Endothelial cell of umbilical vein (primary cell): ENCODE data around the gene TMEM250. TPM values are rescaled to one million over a fixed set of nuclear protein-coding genes. Genes with fewer than 3 reads are reported as not detected.

Experiments used
- BruUV-seq: library from RNA; stranded (reverse); fragments of 400-500 nt; replicated peaks from 2 replicates; lab custom pipeline; 2021; lab: Mats Ljungman, UMichigan
- CTCF ChIA-PET: fragments of 300-600, 350-600 bp; sonication (Branson Sonifier 250); formaldehyde crosslinking; loops from one replicate; lab custom pipeline; 2021; ENCODE audit warnings: antibody characterized with exemption, inconsistent platforms; lab: Charles Lee
- POLR2A ChIA-PET: fragments of 300-600, 350-600 bp; sonication (Branson Sonifier 250); formaldehyde crosslinking; loops from one replicate; lab custom pipeline; 2021; ENCODE audit warnings: antibody characterized with exemption, inconsistent platforms; lab: Charles Lee
- DNase-seq: peaks from one replicate; pipeline ENCODE4 v3.0.0-alpha.2; 2011; ENCODE audit warnings: low read depth, low spot score
- FAIRE-seq: peaks from 2 replicates; lab custom pipeline; 2011; peaks lifted over from hg19 to GRCh38; lab: Jason Lieb, UNC
- H2AFZ ChIP-seq: 2 replicates; pipeline ENCODE4 v1.6.0; 2012; ENCODE audit warnings: low read depth, low read length, control low read depth, inconsistent platforms
- H3K27ac ChIP-seq: 2 replicates; pipeline ENCODE4 v1.5.1; 2011; ENCODE audit warnings: low read depth, mild to moderate bottlenecking, control low read depth, low read length, moderate library complexity; ENCODE audit not compliant: insufficient read depth
- H3K27me3 ChIP-seq, 2 experiments: 2 replicates each; pipeline versions ENCODE4 v1.6.0 to v1.6.1; 2011; ENCODE audit warnings: low read length in 2 of 2, mixed read lengths in 1 of 2; ENCODE audit not compliant: control insufficient read depth in 2 of 2, insufficient read depth in 2 of 2
- H3K36me3 ChIP-seq, 2 experiments: 2 replicates in 1 of 2; 3 replicates in 1 of 2; pipeline ENCODE4 v1.5.1; 2011; ENCODE audit warnings: low read length in 2 of 2, mild to moderate bottlenecking in 1 of 2, moderate library complexity in 1 of 2; ENCODE audit not compliant: control insufficient read depth in 2 of 2, insufficient read depth in 2 of 2; ENCODE audit errors: extremely low read depth in 1 of 2
- H3K4me1 ChIP-seq: 3 replicates; pipeline ENCODE4 v1.5.1; 2011; ENCODE audit warnings: mild to moderate bottlenecking, low read length; ENCODE audit not compliant: control insufficient read depth, insufficient read depth; ENCODE audit errors: extremely low read depth
- H3K4me2 ChIP-seq: 2 replicates; pipeline ENCODE4 v1.6.1; 2011; ENCODE audit warnings: low read length, control low read depth, mixed read lengths; ENCODE audit not compliant: insufficient read depth
- H3K4me3 ChIP-seq, 3 experiments: fragments of 200-600 bp in 1 of 3; sonication (generic), shearing (Covaris generic) in 1 of 3; replicated peaks in 1 of 3; 2 replicates each; pipeline ENCODE4 v1.5.1; 2011 to 2016; ENCODE audit warnings: control low read depth in 3 of 3, low read length in 3 of 3, mild to moderate bottlenecking in 2 of 3, inconsistent platforms in 1 of 3, low read depth in 1 of 3, moderate library complexity in 1 of 3; ENCODE audit not compliant: insufficient read depth in 1 of 3
- H3K79me2 ChIP-seq: 2 replicates; pipeline ENCODE4 v1.6.0; 2012; ENCODE audit warnings: low read length, inconsistent platforms; ENCODE audit not compliant: control insufficient read depth, insufficient read depth
- H3K9ac ChIP-seq: replicated peaks from 2 replicates; pipeline ENCODE3; 2011; ENCODE audit warnings: low read length, control low read depth; ENCODE audit not compliant: insufficient read depth; ENCODE audit errors: extremely low read depth
- H3K9me1 ChIP-seq: replicated peaks from 3 replicates; pipeline ENCODE4 v1.6.0; 2011; ENCODE audit warnings: mild to moderate bottlenecking, low read length; ENCODE audit not compliant: control insufficient read depth, insufficient read depth; ENCODE audit errors: extremely low read depth
- H3K9me3 ChIP-seq: replicated peaks from 2 replicates; pipeline ENCODE4 v1.5.1; 2012; ENCODE audit warnings: low read length, inconsistent platforms; ENCODE audit not compliant: control insufficient read depth, insufficient read depth
- H4K20me1 ChIP-seq: replicated peaks from 2 replicates; pipeline ENCODE3; 2011; ENCODE audit warnings: mild to moderate bottlenecking, low read length; ENCODE audit not compliant: control insufficient read depth, insufficient read depth; ENCODE audit errors: extremely low read depth
- EZH2 ChIP-seq: IDR thresholded peaks from 2 replicates; pipeline ENCODE4 v1.6.1; 2012; ENCODE audit warnings: borderline replicate concordance, low read depth, mild to moderate bottlenecking, moderate library complexity, low read length, inconsistent platforms; ENCODE audit not compliant: severe bottlenecking
- FOS ChIP-seq: IDR thresholded peaks from 2 replicates; pipeline ENCODE4 v1.6.1; 2011; ENCODE audit warnings: mild to moderate bottlenecking, low read length, moderate library complexity, borderline replicate concordance; ENCODE audit not compliant: insufficient read depth
- GATA2 ChIP-seq: IDR thresholded peaks from 2 replicates; pipeline ENCODE4 v1.7.0; 2011; ENCODE audit warnings: low read depth, mild to moderate bottlenecking, moderate library complexity, mixed read lengths, low read length; ENCODE audit not compliant: insufficient read length, insufficient read depth
- JUN ChIP-seq: IDR thresholded peaks from 2 replicates; pipeline ENCODE4 v1.6.1; 2011; ENCODE audit warnings: borderline replicate concordance, low read depth; ENCODE audit not compliant: insufficient read length, insufficient read depth
- MAX ChIP-seq: IDR thresholded peaks from 2 replicates; pipeline ENCODE4 v1.6.1; 2011; ENCODE audit not compliant: insufficient read depth, insufficient read length
- MYC ChIP-seq: IDR thresholded peaks from one replicate; pipeline ENCODE4 v1.6.1; 2011; ENCODE audit warnings: mild to moderate bottlenecking, low read depth, low read length
- POLR2A ChIP-seq: IDR thresholded peaks from 2 replicates; pipeline ENCODE4 v1.6.1; 2012; ENCODE audit warnings: low read depth, mild to moderate bottlenecking, control low read depth, low read length
- POLR2AphosphoS5 ChIP-seq: IDR thresholded peaks from 2 replicates; pipeline ENCODE4 v1.6.1; 2012; ENCODE audit warnings: low read depth, mild to moderate bottlenecking, control low read depth, low read length, moderate library complexity; ENCODE audit not compliant: insufficient read depth
- dilution Hi-C: fragments of 300-500 bp; cut with MboI; formaldehyde crosslinking; loops from one replicate; pipeline ENCODE4 v1.15.0; 2019; ENCODE audit warnings: low sequenced_read_pairs; ENCODE audit not compliant: extremely low pct_ligation_motif_present
- intact Hi-C: fragments of 100-400 bp; cut with micrococcal nuclease; formaldehyde crosslinking; loops from one replicate; pipeline ENCODE4 v1.10.0; 2022
- polyA plus RNA-seq, 4 experiments: library from polyadenylated mRNA; depleted of rRNA in 3 of 4; stranded (reverse) in 3 of 4; unstranded in 1 of 4; fragments of >200 nt; gene quantifications; 2 replicates each; pipeline versions ENCODE4 v1.2.1 to v1.2.3, GENCODE V29; 2011 to 2012; ENCODE audit warnings: missing spikeins in 1 of 4
- total RNA-seq: library from RNA; stranded (reverse); gene quantifications from 2 replicates; pipeline ENCODE4 v1.2.3, GENCODE V29; 2021
- TF ChIP-seq, protein P1 (sequence below), 2 donors: IDR thresholded peaks; 1 replicate in 1 of 2; 2 replicates in 1 of 2; pipeline ENCODE4 v1.5.1; 2011; ENCODE audit warnings: low read length in 2 of 2, mild to moderate bottlenecking in 2 of 2, moderate library complexity in 2 of 2, control low read depth in 1 of 2, inconsistent platforms in 1 of 2, low read depth in 1 of 2; ENCODE audit not compliant: insufficient read depth in 1 of 2; ENCODE audit errors: extremely low read depth in 1 of 2

Gene TMEM250
- total and polyA plus RNA-seq, 2 donors (not counting 3 experiments of a cell fraction or from before 2014, with no cell fraction given) = 24.9 to 49.9 TPM

GRCh38 chr9:136075881-136076678, 42.6 kb downstream of the TMEM250 start:
- ChIA-PET CTCF (no interaction called here), POLR2A (no interaction called here)
- peaks cover 0 to 8% of the 10 kb centered on the region in 2 experiments for H3K36me3 ChIP-seq
- H3K9me1 ChIP-seq = no peaks in the 10 kb centered on the region
- FAIRE-seq (no peak), DNase-seq (no peak)
- intact Hi-C loops (no loop called here), dilution Hi-C loops (no loop called here)
- H3K9me3 ChIP-seq = no peaks in the 10 kb centered on the region
- H3K27me3 ChIP-seq = no peaks in the 10 kb centered on the region
- no peak overlapping the region for H3K9ac ChIP-seq
- peaks cover 61% of the 10 kb centered on the region for H3K79me2 ChIP-seq
- H3K4me3 ChIP-seq = no peak overlapping the region
- H3K4me2 ChIP-seq = no peak overlapping the region
- TF ChIP-seq, protein P1, sequence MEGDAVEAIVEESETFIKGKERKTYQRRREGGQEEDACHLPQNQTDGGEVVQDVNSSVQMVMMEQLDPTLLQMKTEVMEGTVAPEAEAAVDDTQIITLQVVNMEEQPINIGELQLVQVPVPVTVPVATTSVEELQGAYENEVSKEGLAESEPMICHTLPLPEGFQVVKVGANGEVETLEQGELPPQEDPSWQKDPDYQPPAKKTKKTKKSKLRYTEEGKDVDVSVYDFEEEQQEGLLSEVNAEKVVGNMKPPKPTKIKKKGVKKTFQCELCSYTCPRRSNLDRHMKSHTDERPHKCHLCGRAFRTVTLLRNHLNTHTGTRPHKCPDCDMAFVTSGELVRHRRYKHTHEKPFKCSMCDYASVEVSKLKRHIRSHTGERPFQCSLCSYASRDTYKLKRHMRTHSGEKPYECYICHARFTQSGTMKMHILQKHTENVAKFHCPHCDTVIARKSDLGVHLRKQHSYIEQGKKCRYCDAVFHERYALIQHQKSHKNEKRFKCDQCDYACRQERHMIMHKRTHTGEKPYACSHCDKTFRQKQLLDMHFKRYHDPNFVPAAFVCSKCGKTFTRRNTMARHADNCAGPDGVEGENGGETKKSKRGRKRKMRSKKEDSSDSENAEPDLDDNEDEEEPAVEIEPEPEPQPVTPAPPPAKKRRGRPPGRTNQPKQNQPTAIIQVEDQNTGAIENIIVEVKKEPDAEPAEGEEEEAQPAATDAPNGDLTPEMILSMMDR (IDR thresholded peaks at IDR 0.05; ENCODE audit: extremely low read depth in 1 of 2, insufficient read depth in 1 of 2, low read depth in 1 of 2, low read length in 2 of 2) = no peak
- TF ChIP-seq FOS (no peak), GATA2 (no peak), POLR2AphosphoS5 (no peak), MAX (no peak), JUN (no peak), EZH2 (no peak), MYC (no peak), POLR2A (no peak)
- no TSS peak for BruUV-seq
- no peaks in the 10 kb centered on the region for H4K20me1 ChIP-seq
- H3K4me1 ChIP-seq = no peaks in the 10 kb centered on the region
- no peak overlapping the region for H2AFZ ChIP-seq
- H3K27ac ChIP-seq = no peak overlapping the region
